DLD1 (cell line): ENCODE data around the gene BCL11A.

Experiments used
- in situ Hi-C: cut with HindIII; loops from 2 replicates; pipeline ENCODE4 v1.10.0; 2017; ENCODE audit warnings: low sequenced_read_pairs

The BCL11A gene

GRCh38 chr2:60529785-60530627, 23.4 kb downstream of the BCL11A start:
- in situ Hi-C loops = no loop called here

GRCh38 chr2:60529136-60529784, 24.2 kb downstream of the BCL11A start:
- in situ Hi-C loops = no loop called here

- in situ Hi-C loops = no loop called here
These were observed 25.0 kb downstream of the BCL11A start for GRCh38 chr2:60528281-60529020.

GRCh38 chr2:60527762-60528161, 25.7 kb downstream of the BCL11A start:
- in situ Hi-C loops = no loop called here

GRCh38 chr2:60526623-60527022, 26.8 kb downstream of the BCL11A start:
- in situ Hi-C loops = no loop called here

- in situ Hi-C loops = no loop called here
These were observed 27.6 kb downstream of the BCL11A start for GRCh38 chr2:60525899-60526298.

GRCh38 chr2:60524874-60525273, 28.6 kb downstream of the BCL11A start:
- in situ Hi-C loops = no loop called here

- in situ Hi-C loops = no loop called here
These were observed 29.5 kb downstream of the BCL11A start for GRCh38 chr2:60523963-60524362.

GRCh38 chr2:60522462-60522861, 31.0 kb downstream of the BCL11A start:
- in situ Hi-C loops = no loop called here

- in situ Hi-C loops = no loop called here
These were observed 31.8 kb downstream of the BCL11A start for GRCh38 chr2:60521626-60522025.

GRCh38 chr2:60520917-60521539, 32.4 kb downstream of the BCL11A start:
- in situ Hi-C loops = no loop called here

GRCh38 chr2:60520151-60520876, 33.1 kb downstream of the BCL11A start:
- in situ Hi-C loops = no loop called here

- in situ Hi-C loops = no loop called here
These were observed 34.1 kb downstream of the BCL11A start for GRCh38 chr2:60519231-60519863.

GRCh38 chr2:60518567-60518966, 34.9 kb downstream of the BCL11A start:
- in situ Hi-C loops = no loop called here

GRCh38 chr2:60517446-60517845, 36.0 kb downstream of the BCL11A start:
- in situ Hi-C loops = no loop called here

- in situ Hi-C loops = no loop called here
These were observed 36.6 kb downstream of the BCL11A start for GRCh38 chr2:60516826-60517225.

- in situ Hi-C loops = no loop called here
These were observed 37.1 kb downstream of the BCL11A start for GRCh38 chr2:60516383-60516811.

GRCh38 chr2:60515721-60516226, 37.7 kb downstream of the BCL11A start:
- in situ Hi-C loops = no loop called here

- in situ Hi-C loops = no loop called here
These were observed 39.5 kb downstream of the BCL11A start for GRCh38 chr2:60513996-60514395.

- in situ Hi-C loops = no loop called here
These were observed 40.3 kb downstream of the BCL11A start for GRCh38 chr2:60513191-60513590.
